HG03457 (cell line): ENCODE data around the gene APOBEC3C.
A peak's percentile ranks its signal among the peaks of the same experiment; 100 is the strongest.
"Not testable (repeated sequence)": the region's sequence is repeated elsewhere in the genome, so short reads cannot be mapped to it uniquely, and the experiment has no call there.

Experiments
- ATAC-seq: cut with Tn5 transposase; IDR thresholded peaks from one replicate; pipeline ENCODE4 v1.9.1; 2021; ENCODE audit warnings: moderate number of reproducible peaks; ENCODE audit not compliant: unreplicated experiment

Gene APOBEC3C

GRCh38 chr22:38981992-38982927 lies 31.8 kb upstream of the APOBEC3C start, which contains the start of gene APOBEC3B:
Gene APOBEC3B, plus strand, starts transcription at chr22:38982347. Its CDS starts 107 bp downstream, at chr22:38982454.
- no peak for ATAC-seq

DNA sequence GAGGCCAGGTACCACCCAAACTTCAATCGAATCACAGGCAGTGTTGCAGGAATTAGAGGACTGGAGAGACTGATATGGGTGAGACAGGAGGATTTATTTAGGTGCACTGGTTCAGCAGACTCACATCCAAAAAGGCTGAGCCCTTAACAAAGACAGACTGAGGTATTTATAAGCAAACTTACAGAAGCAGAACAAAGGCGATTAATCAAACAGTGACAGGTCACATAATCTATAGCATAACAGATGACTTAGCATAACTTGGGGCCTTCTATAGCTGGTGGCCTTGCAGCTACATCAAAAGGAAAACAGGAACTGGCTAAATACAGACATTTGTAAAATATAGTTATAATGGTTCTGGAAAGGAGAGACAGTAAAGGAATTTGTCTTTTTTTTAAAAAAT lies 29.8 kb upstream of the APOBEC3C start:
- no peak for ATAC-seq

DNA sequence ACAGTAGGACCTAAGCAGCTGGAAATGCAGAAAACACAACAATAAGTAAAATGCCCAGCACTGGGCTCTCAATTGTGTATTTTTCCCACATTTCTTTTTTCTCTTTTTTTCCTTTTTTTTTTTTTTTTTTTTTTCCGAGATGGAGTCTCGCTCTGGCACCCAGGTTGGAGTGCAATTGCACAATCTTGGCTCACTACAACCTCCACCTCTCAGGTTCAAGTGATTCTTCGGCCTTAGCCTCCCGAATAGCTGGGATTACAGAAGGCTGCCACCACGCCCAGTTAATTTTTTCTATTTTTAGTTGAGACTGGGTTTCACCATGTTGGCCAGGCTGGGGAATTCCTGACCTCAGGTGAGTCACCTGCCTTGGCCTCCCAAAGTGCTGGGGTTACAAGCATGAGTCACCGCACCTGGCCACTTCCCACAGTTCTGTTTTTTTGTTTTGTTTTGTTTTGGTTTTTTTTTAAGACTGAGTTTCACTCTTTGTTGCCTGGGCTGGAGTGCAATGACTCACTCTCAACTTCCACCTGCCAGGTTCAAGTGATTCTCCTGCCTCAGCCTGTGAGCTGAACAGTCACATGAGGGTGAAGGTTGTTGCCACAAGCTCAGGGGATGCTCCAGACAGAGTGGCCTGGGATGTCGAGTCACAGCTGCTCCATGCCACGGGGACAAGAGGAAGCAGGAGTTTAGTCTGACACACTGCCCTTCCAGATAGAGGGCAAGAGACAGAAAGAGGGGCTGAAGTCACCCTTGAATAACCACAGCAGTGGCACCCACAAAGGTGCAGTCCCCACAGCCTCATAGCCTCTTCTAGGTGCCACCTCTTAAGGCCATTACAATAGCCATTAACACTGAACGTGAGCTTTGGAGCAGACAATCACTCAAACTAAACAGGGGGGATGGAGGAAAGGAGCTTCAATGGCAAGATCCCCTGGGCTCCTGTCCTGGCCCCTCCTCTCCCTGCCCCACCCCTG lies 29.0 kb upstream of the APOBEC3C start:
- ATAC-seq = peak; percentile 56

DNA sequence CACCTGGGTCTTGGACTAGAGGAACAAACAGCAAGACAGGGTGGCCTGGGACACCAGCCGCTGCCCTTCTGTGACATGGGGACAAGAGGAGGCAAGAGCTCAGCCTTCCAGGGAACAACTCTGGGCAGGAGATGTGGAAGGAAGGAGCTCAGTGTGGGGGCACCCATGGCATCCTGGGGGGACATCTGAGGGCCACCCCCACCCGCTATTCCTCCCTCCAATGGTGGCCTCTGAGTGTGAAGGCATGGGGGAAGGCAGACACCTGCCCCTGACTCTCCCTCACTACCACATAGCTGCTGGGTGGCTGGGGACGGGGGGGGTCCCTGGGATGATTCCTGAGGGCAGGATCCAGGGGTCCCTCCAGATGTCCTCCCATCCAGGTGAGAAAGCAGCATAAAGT lies 27.4 kb upstream of the APOBEC3C start:
- ATAC-seq = no peak

DNA sequence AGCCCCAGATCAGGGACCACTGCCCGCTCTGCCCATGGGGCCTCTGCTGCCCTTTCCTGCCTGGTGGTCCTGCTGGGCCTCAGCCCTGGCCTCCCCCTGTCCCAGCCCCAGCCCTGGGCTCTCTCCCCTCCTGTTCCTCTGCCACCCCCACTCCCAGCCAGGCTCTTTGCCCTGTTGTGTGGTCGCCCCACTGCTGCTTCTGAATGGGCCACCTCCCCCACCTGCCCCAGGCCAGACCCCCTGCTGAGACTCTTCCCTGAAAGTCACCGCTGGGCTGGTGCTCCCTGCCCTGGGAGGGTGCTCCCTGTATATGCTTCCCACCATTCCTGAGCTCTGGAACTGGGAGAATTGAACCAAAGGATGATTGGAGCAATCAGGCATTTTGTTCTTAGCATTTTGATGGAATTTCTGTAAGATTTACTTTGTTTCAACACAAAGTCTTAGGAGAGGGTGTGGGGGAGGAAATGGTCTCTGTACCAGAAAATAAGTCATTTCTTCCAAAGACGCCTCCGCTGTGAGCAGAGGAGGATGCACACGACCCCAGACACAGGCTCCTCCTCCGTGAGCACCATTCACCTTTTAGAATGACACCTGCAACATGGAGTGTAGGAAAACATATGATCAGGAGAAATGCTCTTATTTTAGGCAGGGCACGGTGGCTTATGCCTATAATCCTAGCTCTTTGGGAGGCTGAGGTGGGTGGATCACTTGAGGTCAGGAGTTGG lies 26.7 kb upstream of the APOBEC3C start:
- no peak for ATAC-seq

DNA sequence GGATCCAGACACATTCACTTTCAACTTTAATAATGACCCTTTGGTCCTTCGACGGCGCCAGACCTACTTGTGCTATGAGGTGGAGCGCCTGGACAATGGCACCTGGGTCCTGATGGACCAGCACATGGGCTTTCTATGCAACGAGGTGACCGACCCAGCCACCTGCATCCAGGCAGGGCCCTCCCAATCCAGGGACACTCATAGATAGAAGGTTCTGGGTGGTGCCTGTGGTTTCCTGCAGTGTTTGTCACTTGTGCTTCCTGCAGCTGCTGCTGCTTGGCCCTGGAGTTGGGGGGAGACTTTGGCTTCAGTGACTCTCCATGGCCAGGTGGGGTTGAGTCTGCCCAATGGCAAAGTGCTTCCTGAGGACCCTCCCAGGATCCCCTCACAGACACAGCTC lies 24.6 kb upstream of the APOBEC3C start:
- no peak for ATAC-seq

DNA sequence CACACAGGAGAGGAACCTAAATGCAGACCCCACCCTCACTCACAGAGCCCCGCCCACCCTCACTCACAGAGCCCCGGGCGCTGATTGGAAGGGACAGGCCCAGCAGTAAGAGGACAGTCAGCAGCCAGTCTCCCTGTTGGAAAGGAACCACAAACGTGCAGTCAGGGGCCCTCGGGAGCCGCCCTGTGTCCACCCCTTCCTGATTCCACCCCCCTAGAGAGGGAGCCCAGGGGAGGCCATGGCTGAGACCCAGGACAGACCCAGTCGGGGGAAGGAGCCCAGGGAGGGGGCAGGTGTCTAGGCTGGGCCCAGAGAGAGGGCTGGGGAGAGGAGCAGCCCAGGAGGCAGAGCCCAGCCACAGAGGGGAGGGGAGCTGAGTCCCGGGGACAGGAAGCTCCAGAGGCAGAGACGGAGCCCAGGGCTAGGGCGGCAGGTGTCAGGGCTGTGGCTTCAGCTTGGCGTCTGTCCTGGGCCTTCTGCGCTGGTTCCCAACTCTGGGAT lies 21.1 kb upstream of the APOBEC3C start:
- not testable (repeated sequence) for ATAC-seq

DNA sequence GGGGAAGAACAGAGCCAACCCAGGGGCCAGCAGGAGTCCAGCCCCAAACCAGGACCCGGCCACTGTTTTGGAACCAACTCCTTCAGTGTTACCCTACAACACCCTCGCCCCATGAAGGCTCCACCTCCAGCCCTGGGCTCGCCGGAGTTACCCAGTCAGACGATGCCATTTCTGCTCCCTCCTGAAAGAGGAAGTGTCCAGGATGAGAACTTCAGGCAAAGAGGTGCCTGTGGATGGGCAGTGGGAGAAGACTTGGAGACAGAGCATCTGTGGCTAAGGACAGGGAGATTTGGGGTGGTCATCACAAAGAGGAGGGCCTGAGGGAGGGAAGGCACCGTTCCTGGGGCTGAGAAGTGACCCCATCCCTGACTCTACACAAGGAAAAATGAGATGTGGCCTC lies 18.0 kb upstream of the APOBEC3C start:
- ATAC-seq = no peak

GRCh38 chr22:38997518-38997917 lies 16.5 kb upstream of the APOBEC3C start:
- no peak for ATAC-seq

DNA sequence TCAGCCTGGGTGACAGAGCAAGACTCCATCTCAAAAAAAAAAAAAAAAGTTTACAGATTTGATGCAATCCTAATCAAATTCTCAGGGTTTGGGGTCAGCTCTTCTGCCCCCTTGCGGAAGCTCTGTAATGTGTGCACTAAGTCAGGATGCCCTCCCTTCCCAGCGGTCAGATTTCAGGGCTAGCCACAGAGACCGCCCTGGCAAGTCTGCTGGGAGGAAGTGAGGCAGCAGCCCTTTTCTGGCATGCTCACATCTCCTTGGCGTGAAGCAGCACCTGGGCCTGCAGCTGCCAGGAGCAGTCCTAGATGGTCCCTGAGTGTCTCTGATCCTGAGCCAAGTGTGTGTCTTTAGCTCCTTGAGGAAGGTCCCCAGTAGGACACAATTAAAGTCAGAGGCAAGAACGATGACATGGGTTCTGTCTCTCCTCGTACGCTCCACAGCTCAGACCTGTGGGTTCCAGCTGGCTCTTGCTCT lies 10.9 kb upstream of the APOBEC3C start:
- no peak for ATAC-seq

DNA sequence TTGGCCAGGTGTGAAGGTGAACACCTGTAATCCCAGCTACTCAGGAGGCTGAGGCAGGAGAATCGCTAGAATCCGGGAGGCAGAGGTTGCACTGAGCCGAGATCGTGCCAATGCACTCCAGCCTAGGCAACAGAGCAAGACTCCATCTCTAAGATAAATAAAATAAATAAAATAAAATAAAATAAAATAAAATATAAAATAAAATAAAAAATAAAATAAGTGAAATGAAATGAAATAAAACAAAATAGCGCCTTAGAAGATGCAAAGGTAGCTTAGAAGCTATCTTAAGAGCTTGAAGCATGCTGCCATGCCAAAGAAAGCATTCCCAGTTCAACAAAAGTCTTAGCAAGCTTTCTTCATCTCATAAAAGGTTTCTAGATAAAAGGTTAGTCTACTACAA lies 6.9 kb upstream of the APOBEC3C start:
- no peak for ATAC-seq

GRCh38 chr22:39008271-39008850 lies 5.7 kb upstream of the APOBEC3C start:
- not testable (repeated sequence) for ATAC-seq

DNA sequence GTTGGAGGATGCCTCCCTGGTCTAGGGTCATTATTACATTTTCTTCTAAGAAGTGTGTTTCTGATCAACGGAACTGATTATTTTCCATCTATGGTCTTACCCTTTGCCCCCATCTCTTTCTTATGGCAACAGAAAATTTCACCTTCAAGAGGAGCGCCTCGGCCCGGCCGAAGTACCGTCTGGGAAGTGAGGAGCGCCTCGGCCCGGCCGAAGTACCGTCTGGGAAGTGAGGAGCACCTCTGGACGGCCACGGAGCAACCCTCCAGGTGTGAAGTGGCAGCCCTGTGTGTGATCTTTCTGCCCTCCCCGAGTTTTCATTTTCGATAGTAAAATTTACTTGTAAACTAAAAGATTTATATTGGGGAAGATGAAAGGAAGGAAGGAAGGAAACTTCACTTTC lies 3.1 kb upstream of the APOBEC3C start:
- no peak for ATAC-seq

- ATAC-seq = no peak
Observed at GRCh38 chr22:39012533-39013511, 1.2 kb upstream of the APOBEC3C start.

DNA sequence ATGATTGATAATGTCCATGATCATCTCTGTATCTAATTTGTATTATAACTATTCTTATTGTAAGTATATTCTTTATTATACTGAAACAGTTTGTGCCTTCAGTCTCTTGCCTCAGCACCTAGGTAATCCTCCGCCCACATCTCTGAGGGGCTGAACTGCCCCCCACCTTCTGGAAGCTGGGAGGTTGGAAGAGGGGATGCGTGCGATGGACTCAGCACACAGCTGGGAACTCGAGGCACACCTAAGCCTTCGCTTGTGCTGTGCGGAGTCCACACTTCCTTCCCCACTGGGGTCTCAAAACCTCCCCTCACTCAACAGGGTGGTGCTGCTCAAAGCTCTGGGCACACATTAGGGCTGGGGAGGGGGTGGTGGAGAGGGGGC lies 506 bp upstream of the APOBEC3C start:
- ATAC-seq = not testable (repeated sequence)

GRCh38 chr22:39014723-39015121 lies 665 bp downstream of the APOBEC3C start:
- ATAC-seq = not testable (repeated sequence)

- no peak for ATAC-seq
Observed at GRCh38 chr22:39016592-39016991, 2.5 kb downstream of the APOBEC3C start.

DNA sequence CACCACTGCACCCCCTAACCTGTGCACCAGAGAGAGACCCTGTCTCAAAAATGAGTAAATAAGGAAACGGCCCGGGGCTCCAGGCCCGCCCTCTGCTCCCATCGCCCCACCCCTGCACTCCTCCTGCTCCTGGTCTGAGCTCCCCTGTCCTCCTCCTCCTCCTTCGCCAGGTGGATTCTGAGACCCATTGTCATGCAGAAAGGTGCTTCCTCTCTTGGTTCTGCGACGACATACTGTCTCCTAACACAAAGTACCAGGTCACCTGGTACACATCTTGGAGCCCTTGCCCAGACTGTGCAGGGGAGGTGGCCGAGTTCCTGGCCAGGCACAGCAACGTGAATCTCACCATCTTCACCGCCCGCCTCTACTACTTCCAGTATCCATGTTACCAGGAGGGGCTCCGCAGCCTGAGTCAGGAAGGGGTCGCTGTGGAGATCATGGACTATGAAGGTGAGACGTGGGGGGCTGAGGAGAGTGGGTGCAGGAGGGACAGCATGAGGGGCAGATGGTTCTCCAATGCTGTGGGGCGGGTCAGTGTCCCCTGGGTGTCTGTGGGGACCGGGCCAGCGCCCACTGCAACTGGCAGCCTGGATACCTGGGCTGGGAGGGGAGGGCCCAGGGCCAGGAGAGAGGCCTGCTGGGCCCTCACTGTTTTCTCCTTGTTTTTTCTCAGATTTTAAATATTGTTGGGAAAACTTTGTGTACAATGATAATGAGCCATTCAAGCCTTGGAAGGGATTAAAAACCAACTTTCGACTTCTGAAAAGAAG lies 3.7 kb downstream of the APOBEC3C start:
- no peak for ATAC-seq
